Measurements from ENCODE around the gene JADE1.

Gene JADE1

GRCh38 chr4:128841402-128841801 lies 31.9 kb downstream of the JADE1 start (continued):
- TF ChIP-seq HOXD13 (CRISPR knock-in tag; IDR thresholded peaks at IDR 0.05; ENCODE audit: borderline replicate concordance) (no peak), ATF2 (tag by site-specific recombination; IDR thresholded peaks at IDR 0.05; ENCODE audit: low read depth) (no peak), SP7 (tag by site-specific recombination; IDR thresholded peaks at IDR 0.05) (no peak), ZSCAN16 (tag by site-specific recombination; IDR thresholded peaks at IDR 0.05) (no peak), ZNF76 (tag by site-specific recombination; IDR thresholded peaks at IDR 0.05; ENCODE audit: borderline replicate concordance, low read depth) (no peak), ZSCAN23 (tag by site-specific recombination; IDR thresholded peaks at IDR 0.05) (no peak), ZNF664 (tag by site-specific recombination; IDR thresholded peaks at IDR 0.05) (no peak), INSM2 (tag by site-specific recombination; IDR thresholded peaks at IDR 0.05) (no peak)

- CTCF ChIA-PET, result no interaction called here
- Histone ChIP-seq H3K4me3 (ENCODE audit: low read depth, low read length) (no peak overlapping the region), H3K9me3 (ENCODE audit: control insufficient read depth, insufficient read depth, low read depth, low read length) (no peaks in the 10 kb centered on the region), H3K36me3 (ENCODE audit: control insufficient read depth in 2 of 2, insufficient read depth in 1 of 2, low read length in 2 of 2) (peaks cover 0 to 73% of the 10 kb centered on the region in 2 experiments; a peak in 2 of 3 replicates), H3K27ac (ENCODE audit: extremely low read depth, low read depth, low read length) (no peak overlapping the region), H3K4me1 (ENCODE audit: control insufficient read depth, insufficient read depth, low read length) (no peaks in the 10 kb centered on the region)
- TF ChIP-seq ZSCAN30 (tag by site-specific recombination; IDR thresholded peaks at IDR 0.05) (no peak), HIC1 (tag by site-specific recombination; IDR thresholded peaks at IDR 0.05) (no peak), ZBTB44 (tag by site-specific recombination; IDR thresholded peaks at IDR 0.05) (no peak), ZNF148 (tag by site-specific recombination; IDR thresholded peaks at IDR 0.05; ENCODE audit: borderline replicate concordance) (no peak), ZNF670 (tag by site-specific recombination; IDR thresholded peaks at IDR 0.05; ENCODE audit: low read depth) (no peak), ZFHX2 (tag by site-specific recombination; conservative IDR thresholded peaks at IDR 0.05) (no peak), ZBTB6 (tag by site-specific recombination; IDR thresholded peaks at IDR 0.05) (no peak), WT1 (tag by site-specific recombination; IDR thresholded peaks at IDR 0.05) (no peak), ELK4 (IDR thresholded peaks at IDR 0.05; ENCODE audit: borderline replicate concordance, low read depth, low read length) (no peak), ZBTB11 (tag by site-specific recombination; conservative IDR thresholded peaks at IDR 0.05; ENCODE audit: low read depth) (no peak), ZNF580 (tag by site-specific recombination; IDR thresholded peaks at IDR 0.05) (no peak), ZNF76 (tag by site-specific recombination; IDR thresholded peaks at IDR 0.05; ENCODE audit: borderline replicate concordance, low read depth) (no peak), TCF7L2 (IDR thresholded peaks at IDR 0.05; ENCODE audit: borderline replicate concordance, low read depth, low read length) (no peak)
- POLR2A ChIA-PET, result no interaction called here
These were observed 35.4 kb downstream of the JADE1 start for GRCh38 chr4:128844931-128845330.

Data from HEK293 (cell line).